ENCODE results near the gene TEX54.

DNA sequence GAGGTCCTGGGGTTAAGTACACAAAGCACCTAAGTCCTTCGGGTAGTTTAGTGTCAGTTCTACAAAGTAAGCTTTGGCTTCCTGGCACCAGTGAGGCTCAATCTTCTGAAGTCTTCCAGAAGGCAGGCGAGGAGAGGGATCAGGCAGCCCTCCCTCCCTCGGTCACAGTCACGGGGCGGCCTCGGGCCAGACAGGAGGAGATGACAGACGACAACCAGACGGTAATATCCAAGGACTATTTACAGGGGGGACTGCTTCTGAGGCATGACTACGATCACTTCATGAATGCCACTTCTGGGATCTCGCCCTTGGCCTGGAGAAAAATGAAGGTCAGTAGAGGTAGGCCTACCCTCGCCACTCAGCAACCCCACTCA lies 40.5 kb downstream of the TEX54 start:
- TF ChIP-seq POLR2AphosphoS5 (IDR thresholded peaks at IDR 0.05; ENCODE audit: low read depth, low read length) (no peak), SIN3A (IDR thresholded peaks at IDR 0.05; ENCODE audit: borderline replicate concordance, insufficient read depth, low read length) (no peak), FOXP2 (optimal IDR thresholded peaks at IDR 0.05; ENCODE audit: borderline replicate concordance, extremely low read depth, extremely low read length, insufficient read depth) (no peak)
- TF ChIP-seq, protein P1, sequence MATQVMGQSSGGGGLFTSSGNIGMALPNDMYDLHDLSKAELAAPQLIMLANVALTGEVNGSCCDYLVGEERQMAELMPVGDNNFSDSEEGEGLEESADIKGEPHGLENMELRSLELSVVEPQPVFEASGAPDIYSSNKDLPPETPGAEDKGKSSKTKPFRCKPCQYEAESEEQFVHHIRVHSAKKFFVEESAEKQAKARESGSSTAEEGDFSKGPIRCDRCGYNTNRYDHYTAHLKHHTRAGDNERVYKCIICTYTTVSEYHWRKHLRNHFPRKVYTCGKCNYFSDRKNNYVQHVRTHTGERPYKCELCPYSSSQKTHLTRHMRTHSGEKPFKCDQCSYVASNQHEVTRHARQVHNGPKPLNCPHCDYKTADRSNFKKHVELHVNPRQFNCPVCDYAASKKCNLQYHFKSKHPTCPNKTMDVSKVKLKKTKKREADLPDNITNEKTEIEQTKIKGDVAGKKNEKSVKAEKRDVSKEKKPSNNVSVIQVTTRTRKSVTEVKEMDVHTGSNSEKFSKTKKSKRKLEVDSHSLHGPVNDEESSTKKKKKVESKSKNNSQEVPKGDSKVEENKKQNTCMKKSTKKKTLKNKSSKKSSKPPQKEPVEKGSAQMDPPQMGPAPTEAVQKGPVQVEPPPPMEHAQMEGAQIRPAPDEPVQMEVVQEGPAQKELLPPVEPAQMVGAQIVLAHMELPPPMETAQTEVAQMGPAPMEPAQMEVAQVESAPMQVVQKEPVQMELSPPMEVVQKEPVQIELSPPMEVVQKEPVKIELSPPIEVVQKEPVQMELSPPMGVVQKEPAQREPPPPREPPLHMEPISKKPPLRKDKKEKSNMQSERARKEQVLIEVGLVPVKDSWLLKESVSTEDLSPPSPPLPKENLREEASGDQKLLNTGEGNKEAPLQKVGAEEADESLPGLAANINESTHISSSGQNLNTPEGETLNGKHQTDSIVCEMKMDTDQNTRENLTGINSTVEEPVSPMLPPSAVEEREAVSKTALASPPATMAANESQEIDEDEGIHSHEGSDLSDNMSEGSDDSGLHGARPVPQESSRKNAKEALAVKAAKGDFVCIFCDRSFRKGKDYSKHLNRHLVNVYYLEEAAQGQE (IDR thresholded peaks at IDR 0.05; ENCODE audit: insufficient read depth in 1 of 2, low read depth in 2 of 2, low read length in 2 of 2), result no peak

Measured in PFSK-1 (cell line).